ENCODE measurements around the gene CUX1.

CUX1 gene

GRCh38 chr7:102036958-102037357 lies 219.5 kb downstream of the CUX1 start:
- H3F3A ChIP-seq (ENCODE audit: insufficient read depth, low read length): no peaks in the 10 kb centered on the region
- DNase-seq: no peak
- H3K9ac ChIP-seq (ENCODE audit: low read length): no peak overlapping the region
- H2AFZ ChIP-seq (ENCODE audit: low read length): no peak overlapping the region
- no peak overlapping the region for H3K4me2 ChIP-seq (ENCODE audit: low read depth, low read length)
- no peaks in the 10 kb centered on the region for H3K36me3 ChIP-seq (replicated peaks; ENCODE audit: insufficient read depth, low read length)
- H3K4me3 ChIP-seq (ENCODE audit: low read length): no peak overlapping the region
- H3K9me3 ChIP-seq (replicated peaks; ENCODE audit: insufficient read depth, low read length): no peaks in the 10 kb centered on the region
- no peak overlapping the region for H3K27ac ChIP-seq (ENCODE audit: low read length)
- 0 out of 2 replicates have a peak, but pooled peaks cover 1% of the 10 kb centered on the region for H3K79me2 ChIP-seq (ENCODE audit: low read length)
- TF ChIP-seq EZH2 (optimal IDR thresholded peaks at IDR 0.05; ENCODE audit: low read depth, low read length) (no peak), CTCF (IDR thresholded peaks at IDR 0.05; ENCODE audit: low read length) (no peak), EZH2phosphoT487 (IDR thresholded peaks at IDR 0.05; ENCODE audit: low read length) (no peak)
- no peaks in the 10 kb centered on the region for H4K20me1 ChIP-seq (ENCODE audit: insufficient read depth, low read length)
- H3K9me2 ChIP-seq (replicated peaks; ENCODE audit: insufficient read depth, low read length): no peaks in the 10 kb centered on the region
- no peaks in the 10 kb centered on the region for H3K4me1 ChIP-seq (ENCODE audit: low read length)
- H3K27me3 ChIP-seq (replicated peaks; ENCODE audit: insufficient read depth, low read length): no peaks in the 10 kb centered on the region

GRCh38 chr7:102039706-102040105 lies 222.3 kb downstream of the CUX1 start:
- no peaks in the 10 kb centered on the region for H3F3A ChIP-seq (ENCODE audit: insufficient read depth, low read length)
- H4K20me1 ChIP-seq (ENCODE audit: insufficient read depth, low read length): no peaks in the 10 kb centered on the region
- no peaks in the 10 kb centered on the region for H3K27me3 ChIP-seq (replicated peaks; ENCODE audit: insufficient read depth, low read length)
- DNase-seq: no peak
- H3K4me2 ChIP-seq (ENCODE audit: low read depth, low read length): no peak overlapping the region
- no peak overlapping the region for H3K27ac ChIP-seq (ENCODE audit: low read length)
- H3K4me3 ChIP-seq (ENCODE audit: low read length): no peak overlapping the region
- H3K79me2 ChIP-seq (ENCODE audit: low read length): 0 out of 2 replicates have a peak, but pooled peaks cover 5% of the 10 kb centered on the region
- no peaks in the 10 kb centered on the region for H3K9me3 ChIP-seq (replicated peaks; ENCODE audit: insufficient read depth, low read length)
- H3K9ac ChIP-seq (ENCODE audit: low read length): no peak overlapping the region
- H3K4me1 ChIP-seq (ENCODE audit: low read length): no peaks in the 10 kb centered on the region
- H3K9me2 ChIP-seq (replicated peaks; ENCODE audit: insufficient read depth, low read length): no peaks in the 10 kb centered on the region
- no peaks in the 10 kb centered on the region for H3K36me3 ChIP-seq (replicated peaks; ENCODE audit: insufficient read depth, low read length)
- TF ChIP-seq CTCF (IDR thresholded peaks at IDR 0.05; ENCODE audit: low read length): no peak
- TF ChIP-seq EZH2phosphoT487 (IDR thresholded peaks at IDR 0.05; ENCODE audit: low read length): no peak
- TF ChIP-seq EZH2 (optimal IDR thresholded peaks at IDR 0.05; ENCODE audit: low read depth, low read length): no peak
- no peak overlapping the region for H2AFZ ChIP-seq (ENCODE audit: low read length)

- no peak for DNase-seq
- H3K79me2 ChIP-seq (ENCODE audit: low read length): 0 out of 2 replicates have a peak, but pooled peaks cover 5% of the 10 kb centered on the region
- H3F3A ChIP-seq (ENCODE audit: insufficient read depth, low read length): no peaks in the 10 kb centered on the region
- H3K9ac ChIP-seq (ENCODE audit: low read length): no peak overlapping the region
- no peaks in the 10 kb centered on the region for H4K20me1 ChIP-seq (ENCODE audit: insufficient read depth, low read length)
- H3K4me1 ChIP-seq (ENCODE audit: low read length): no peaks in the 10 kb centered on the region
- no peak overlapping the region for H3K4me3 ChIP-seq (ENCODE audit: low read length)
- no peak overlapping the region for H2AFZ ChIP-seq (ENCODE audit: low read length)
- TF ChIP-seq CTCF (IDR thresholded peaks at IDR 0.05; ENCODE audit: low read length) (no peak), EZH2 (optimal IDR thresholded peaks at IDR 0.05; ENCODE audit: low read depth, low read length) (no peak), EZH2phosphoT487 (IDR thresholded peaks at IDR 0.05; ENCODE audit: low read length) (no peak)
- no peak overlapping the region for H3K4me2 ChIP-seq (ENCODE audit: low read depth, low read length)
- H3K27ac ChIP-seq (ENCODE audit: low read length): no peak overlapping the region
- H3K9me3 ChIP-seq (replicated peaks; ENCODE audit: insufficient read depth, low read length): no peaks in the 10 kb centered on the region
- no peaks in the 10 kb centered on the region for H3K27me3 ChIP-seq (replicated peaks; ENCODE audit: insufficient read depth, low read length)
- H3K9me2 ChIP-seq (replicated peaks; ENCODE audit: insufficient read depth, low read length): no peaks in the 10 kb centered on the region
- no peaks in the 10 kb centered on the region for H3K36me3 ChIP-seq (replicated peaks; ENCODE audit: insufficient read depth, low read length)
These were observed 223.1 kb downstream of the CUX1 start for GRCh38 chr7:102040569-102040968.

All from MM.1S (cell line).